Neural progenitor cell (in vitro differentiated cells): ENCODE measurements around the gene SMARCB1.

Experiments used
- EZH2 ChIP-seq: fragments of 200-600 bp; sonication (generic); IDR thresholded peaks from 2 replicates; pipeline ENCODE4 v1.6.1; 2017; ENCODE audit warnings: antibody characterized with exemption, mild to moderate bottlenecking, moderate library complexity
- EZH2phosphoT487 ChIP-seq: fragments of 200-600 bp; sonication (generic); IDR thresholded peaks from 2 replicates; pipeline ENCODE4 v1.6.1; 2017; ENCODE audit warnings: antibody characterized with exemption
- TF ChIP-seq, protein P1 (sequence below): fragments of 200-600 bp; sonication (generic); IDR thresholded peaks from 2 replicates; pipeline ENCODE4 v1.5.1; 2017; ENCODE audit warnings: antibody characterized with exemption, mild to moderate bottlenecking

DNA sequence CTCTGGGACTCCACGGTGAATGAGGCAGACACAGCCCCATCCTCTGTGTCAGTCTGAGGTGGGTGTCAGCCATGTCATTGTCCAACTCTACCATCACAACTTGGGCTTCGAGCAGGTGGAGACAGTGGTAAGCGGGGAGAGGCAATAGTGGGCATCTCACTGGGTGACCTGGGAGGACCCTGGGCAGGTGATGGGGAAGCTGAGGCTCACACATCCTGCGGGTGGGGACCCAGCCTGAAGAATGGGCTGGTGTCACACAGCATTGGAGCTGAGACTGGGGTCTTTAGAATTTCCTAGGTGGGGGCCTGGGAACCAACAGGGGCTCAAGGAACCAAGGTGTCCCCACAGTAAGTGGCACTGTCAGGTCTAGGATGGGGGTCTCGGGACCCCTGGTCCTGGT is 7.0 kb upstream of the SMARCB1 start:
- TF ChIP-seq, protein P1, sequence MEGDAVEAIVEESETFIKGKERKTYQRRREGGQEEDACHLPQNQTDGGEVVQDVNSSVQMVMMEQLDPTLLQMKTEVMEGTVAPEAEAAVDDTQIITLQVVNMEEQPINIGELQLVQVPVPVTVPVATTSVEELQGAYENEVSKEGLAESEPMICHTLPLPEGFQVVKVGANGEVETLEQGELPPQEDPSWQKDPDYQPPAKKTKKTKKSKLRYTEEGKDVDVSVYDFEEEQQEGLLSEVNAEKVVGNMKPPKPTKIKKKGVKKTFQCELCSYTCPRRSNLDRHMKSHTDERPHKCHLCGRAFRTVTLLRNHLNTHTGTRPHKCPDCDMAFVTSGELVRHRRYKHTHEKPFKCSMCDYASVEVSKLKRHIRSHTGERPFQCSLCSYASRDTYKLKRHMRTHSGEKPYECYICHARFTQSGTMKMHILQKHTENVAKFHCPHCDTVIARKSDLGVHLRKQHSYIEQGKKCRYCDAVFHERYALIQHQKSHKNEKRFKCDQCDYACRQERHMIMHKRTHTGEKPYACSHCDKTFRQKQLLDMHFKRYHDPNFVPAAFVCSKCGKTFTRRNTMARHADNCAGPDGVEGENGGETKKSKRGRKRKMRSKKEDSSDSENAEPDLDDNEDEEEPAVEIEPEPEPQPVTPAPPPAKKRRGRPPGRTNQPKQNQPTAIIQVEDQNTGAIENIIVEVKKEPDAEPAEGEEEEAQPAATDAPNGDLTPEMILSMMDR = no peak
- TF ChIP-seq EZH2 = no peak
- no peak for TF ChIP-seq EZH2phosphoT487
